GM21447 (cell line): ENCODE data around the gene MCF2L2.
A peak's percentile ranks its signal among the peaks of the same experiment; 100 is the strongest.
"Not testable (repeated sequence)": the region's sequence is repeated elsewhere in the genome, so short reads cannot be mapped to it uniquely, and the experiment has no call there.

Experiments
- ATAC-seq: cut with Tn5 transposase; IDR thresholded peaks from one replicate; pipeline ENCODE4 v1.9.1; 2021; ENCODE audit not compliant: unreplicated experiment

The MCF2L2 gene

DNA sequence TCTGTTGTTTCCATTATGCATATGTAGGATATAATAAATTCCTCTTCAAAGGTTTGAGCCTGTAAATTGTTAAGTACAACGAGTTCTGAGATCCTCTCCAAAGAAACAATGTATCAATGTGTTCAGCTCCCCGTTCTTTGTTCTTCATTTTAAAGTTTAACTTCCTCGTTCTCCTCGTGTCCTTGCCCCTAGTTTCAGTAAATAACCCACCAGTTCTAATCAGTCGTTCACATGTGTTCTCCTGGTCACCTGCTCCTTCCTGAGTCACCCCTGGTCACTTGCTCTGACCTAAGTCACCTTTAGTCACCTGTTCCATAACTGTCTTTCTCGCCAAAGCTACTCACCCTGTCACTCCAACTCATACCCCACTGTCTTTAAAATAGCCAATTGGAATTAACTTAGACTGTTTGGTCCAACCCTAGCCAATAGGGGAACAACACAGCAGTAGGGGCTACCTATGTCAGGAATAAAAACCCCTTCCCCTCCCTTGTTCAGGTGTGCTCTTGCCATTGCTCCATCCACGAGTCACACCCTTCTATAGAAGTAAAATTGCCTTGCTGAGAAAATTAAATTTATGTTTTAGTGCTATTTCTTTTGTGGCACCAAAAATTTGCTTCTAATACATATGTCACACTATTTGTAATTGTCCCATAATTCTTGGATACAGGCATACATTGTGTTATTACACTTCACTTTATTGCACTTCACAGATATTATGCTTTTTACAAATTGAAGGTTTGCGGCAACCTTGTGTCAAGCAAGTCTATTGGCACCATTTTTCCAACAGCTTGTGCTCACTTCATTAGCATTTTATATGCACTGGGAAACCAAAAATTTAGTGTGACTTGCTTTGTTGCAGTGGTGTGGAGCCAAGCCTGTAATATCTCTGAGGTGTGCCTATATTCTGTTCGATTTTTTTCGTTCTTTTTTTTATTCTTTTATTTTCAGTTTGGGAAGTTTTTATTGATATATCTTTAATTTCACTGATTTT is 15.3 kb upstream of the MCF2L2 start:
- ATAC-seq = no peak

- no peak for ATAC-seq
Observed at GRCh38 chr3:183442994-183443393, 14.6 kb upstream of the MCF2L2 start.

DNA sequence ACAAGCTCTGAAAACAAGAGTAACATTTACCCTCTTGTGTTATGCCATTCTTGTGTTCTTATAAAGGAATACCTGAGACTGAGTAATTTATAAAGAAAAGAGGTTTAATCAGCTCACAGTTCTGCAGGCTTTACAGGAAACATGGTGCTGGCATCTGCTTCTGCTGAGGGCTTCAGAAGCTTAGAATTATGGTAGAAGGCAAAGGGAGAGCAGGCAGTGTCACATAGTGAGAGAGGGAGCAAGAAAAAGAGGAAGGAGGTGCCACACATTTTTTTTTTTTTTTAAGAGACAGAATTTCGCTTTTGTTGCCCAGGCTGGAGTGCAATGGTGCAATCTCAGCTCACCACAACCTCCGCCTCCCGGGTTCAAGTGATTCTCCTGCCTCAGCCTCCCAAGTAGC is 12.1 kb upstream of the MCF2L2 start:
- not testable (repeated sequence) for ATAC-seq

DNA sequence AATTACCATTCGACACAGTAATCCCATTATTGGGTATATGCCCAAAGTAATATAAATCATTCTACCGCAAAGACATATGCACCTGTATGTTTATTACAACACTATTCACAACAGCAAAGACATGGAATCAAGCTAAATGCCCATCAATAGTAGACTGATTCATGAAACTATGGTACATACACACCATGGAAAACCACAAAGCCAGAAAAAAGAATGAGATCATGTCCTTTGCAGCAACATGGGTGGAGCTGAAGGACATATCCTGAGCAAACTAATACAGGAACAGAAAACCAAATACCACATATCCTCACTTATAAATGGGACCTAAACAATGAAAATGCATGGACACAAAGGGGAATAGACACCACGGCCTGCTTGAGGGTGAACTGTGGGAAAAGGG is 11.1 kb upstream of the MCF2L2 start:
- no peak for ATAC-seq

DNA sequence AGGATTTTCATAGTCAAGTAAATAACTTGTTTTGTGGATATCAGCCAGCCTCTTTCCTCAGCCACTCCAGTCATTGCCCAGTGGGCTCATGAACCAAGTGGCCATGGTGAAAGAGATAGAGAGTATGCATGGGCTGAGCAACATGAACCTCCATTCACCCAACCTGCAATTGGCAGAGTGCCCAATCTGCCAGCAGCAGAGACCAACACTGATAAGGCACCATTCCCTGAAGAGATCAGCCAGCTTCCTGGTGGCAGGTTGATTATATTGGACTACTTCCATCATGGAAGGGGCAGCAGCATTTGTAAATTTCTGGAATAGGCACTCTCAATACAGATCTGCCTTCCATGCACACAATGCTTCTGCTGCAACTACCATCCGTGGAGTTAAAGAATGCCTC is 10.3 kb upstream of the MCF2L2 start:
- ATAC-seq = no peak

- ATAC-seq = no peak
Observed at GRCh38 chr3:183437666-183438564, 9.5 kb upstream of the MCF2L2 start.

GRCh38 chr3:183437061-183437460 is 8.6 kb upstream of the MCF2L2 start:
- no peak for ATAC-seq

DNA sequence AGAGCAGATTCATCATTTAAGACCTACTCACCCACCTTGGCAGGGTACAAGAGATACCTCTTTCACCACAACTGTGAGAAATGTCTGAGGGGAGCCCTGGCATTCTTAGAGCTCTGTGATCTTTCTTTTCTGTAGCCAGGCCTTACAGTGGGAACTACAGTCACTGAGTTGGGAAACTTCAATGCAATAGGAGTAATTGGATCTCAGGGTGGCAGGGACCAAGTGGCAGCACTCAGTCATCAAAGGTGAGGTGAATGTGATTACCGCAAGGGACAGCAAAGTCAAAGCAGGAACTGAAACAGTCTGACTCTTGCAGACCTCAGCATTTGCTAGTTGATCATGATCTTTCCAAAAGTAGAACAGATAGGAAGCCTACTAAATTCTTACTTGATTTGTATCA is 7.2 kb upstream of the MCF2L2 start:
- peak; percentile 92 for ATAC-seq

GRCh38 chr3:183434992-183435391 is 6.6 kb upstream of the MCF2L2 start:
- ATAC-seq = no peak

DNA sequence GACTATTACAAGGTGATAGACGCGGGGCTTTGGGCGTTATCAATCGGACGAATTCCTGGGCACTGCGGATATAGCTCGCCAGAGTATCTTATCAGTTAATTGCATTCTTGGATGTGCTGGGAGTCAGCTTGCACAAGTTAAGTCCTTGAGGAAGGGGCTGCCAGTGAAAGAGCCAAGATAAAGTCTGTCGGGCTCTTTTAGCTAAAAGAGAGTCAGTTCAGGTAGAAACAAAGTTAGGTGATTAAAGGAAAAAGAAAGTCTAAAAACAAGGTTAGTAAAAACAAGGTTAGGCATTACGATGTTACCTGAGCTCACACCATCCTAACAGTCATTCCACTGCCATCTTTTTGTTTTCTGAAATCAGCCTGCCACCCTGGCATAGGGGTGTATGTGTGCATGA is 6.1 kb upstream of the MCF2L2 start:
- no peak for ATAC-seq

DNA sequence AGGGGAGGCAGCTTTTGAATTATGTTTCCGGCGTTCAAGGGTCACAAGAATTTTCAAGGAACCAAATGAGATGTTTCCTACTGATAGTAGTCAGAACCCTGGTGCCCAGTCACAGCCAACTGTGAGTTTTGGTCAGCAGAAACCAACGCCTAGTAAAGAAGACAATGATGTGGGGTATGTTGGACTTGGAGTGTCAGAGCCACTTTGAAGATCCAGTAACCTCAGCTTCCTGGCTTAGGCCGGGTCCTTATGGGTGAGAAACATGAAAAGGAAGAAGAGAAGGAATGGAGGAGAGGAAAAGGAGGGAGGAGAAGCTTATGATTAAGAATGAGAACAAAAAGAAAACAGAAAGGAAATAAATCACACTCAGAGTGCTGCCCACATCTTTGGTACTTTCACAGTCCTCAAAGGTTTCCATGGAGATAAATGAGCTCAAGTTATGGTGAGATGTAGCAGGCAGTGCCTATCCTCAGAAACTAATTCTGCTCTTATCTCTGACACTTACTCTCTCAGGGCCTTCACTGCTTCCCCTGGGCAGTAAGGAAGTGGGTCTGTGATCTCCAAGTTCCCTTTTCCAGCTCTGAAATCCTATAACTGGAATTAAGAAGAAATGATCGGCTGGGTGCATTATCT is 2.0 kb upstream of the MCF2L2 start:
- no peak for ATAC-seq

DNA sequence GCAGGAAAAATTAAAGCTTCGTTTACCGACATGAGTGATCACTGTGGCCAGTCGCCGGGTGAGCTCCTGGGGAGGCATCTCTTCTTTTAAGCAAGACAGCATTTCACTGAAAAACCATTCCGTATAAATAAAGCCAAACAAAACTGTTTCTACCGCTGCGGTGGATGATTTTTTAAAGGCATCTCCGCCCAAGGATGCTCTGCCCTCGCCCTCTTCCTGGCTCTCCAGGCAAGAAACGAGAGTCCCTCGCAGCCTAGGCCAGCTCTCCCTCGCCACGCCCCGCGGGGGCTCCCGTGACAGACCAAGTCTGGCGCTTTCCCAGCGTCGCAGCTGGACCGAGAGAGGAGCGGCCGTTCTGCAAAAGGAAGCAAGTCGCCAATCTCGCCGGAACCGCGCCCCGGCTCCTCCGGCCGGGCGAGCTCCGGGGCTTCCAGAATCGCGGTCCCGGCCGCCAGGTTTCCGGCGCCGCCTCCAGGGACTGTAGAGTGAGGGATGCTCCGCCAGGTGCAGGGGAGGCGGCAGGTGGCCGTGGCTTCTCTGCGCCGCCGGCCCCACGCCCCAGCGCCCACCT is 458 bp downstream of the MCF2L2 start:
- ATAC-seq = peak; percentile 45

DNA sequence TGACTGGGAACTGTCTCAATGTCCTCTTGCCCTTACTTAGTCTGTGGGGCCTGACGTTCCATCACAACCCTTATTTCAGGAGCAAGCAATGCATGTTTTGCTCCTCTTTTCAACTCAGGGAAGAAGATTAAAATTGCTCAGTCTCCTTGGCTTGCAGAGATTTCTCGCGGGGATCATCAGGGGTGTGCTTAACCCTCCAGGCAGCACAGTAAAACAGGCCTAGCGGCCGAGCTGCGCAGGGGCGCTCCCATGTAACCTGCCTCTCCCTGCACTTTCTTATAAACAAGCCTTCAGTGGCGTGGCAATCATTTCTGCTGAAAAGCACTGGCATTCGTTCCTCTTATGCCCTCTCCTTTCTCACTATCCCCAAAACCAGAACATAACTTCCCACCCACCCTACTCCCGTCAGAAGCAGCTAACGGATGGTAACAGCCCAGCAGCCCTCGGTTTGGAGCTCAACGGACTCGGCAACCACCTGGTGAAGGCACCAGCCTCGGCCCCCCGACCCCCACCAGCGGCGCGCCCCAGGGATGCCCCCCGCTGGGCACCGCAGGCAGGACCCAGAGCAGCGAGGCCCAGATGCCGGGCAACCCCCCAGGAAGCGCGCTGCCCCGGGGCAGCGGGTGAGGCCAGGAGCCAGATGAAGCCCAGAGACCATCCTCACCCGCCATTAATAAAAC is 1.1 kb downstream of the MCF2L2 start:
- ATAC-seq = no peak

DNA sequence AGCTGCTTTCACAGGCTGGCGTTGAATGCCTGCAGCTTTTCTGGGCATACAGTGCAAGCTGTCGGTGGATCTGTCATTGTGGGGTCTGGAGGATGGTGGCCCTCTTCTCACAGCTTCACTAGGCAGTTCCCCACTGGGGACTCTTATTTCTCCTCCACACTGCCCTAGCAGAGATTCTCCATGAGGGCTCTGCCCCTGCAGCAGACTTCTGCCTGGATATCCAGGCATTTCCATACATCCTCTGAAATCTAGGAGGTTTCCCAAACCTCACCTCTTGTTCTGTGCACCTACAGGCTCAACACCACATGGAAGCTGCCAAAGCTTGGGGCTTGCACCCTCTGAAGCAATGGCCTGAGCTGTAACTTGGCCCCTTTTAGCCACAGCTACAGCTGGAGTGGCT is 9.6 kb downstream of the MCF2L2 start:
- ATAC-seq = not testable (repeated sequence)

DNA sequence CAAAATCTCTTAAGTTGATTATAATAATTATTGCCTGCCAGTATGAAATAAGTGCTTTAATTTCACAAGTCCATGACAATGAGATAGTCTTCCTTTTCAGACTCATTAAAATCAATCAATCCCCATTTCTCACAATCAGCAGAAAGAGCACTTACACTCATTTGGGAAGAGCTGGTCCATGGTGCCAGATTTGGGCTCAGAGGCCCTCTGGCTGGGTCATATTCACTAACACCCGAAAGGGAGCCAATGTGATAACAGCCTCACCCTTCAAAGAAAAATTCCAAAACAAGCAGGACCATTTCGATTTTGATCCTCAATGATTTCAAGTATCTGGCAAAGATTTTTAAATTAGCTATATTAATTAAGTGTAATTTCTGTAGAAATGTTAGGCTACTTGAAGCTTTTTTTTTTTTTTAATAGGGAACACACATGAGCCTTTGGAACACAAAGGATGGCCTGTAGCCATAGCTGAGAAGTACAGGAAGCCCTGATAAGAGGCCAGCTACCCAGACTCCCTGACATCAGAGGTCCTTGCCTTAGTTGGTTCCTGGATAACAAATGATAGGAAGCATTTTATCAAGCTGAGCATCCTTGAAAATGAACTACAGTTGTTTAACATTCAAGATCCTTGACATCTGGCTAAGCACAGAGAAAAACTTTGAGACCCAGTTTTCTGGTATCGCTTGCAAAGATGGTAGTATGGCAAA is 17.1 kb downstream of the MCF2L2 start:
- no peak for ATAC-seq

GRCh38 chr3:183410759-183411158 is 17.7 kb downstream of the MCF2L2 start:
- no peak for ATAC-seq

DNA sequence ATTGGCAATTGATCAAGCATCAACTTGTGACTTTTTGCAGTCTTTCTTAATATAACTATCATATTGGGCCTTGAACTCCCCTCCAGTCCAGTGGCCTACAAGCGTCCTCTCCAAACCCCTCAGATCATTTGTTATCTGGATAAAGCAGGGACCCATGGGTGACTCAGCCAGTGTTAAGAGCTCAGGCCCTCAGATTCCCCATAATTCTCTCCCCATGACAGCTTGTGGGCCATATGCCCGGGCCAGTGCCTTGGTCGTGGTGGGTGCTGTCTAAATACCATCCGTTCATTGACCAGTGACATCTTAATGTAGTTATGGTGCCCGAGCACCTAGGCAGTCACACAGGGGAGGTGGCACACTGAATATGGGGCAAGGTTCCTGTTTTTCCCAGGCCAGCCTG is 18.1 kb downstream of the MCF2L2 start:
- no peak for ATAC-seq

DNA sequence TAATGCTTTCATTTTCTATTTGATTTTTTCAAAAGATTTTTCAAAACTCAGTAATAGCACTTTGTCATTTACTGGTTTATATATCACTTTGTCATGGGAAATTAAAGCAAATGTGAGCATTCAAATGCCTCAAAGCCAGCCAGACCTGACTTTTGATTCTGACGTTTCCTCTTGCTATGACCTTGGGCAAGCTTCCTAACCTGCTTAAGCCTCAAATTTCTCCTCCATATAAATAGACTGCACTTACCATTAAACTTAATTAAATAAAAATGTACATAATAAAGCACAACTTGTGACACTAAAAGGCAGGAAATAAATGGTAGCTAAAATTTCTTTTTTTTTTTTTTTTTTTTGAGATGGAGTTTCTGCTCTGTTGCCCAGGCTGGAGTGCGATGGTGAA is 19.2 kb downstream of the MCF2L2 start:
- ATAC-seq = no peak

- no peak for ATAC-seq
Observed at GRCh38 chr3:183401678-183402077, 26.7 kb downstream of the MCF2L2 start.

DNA sequence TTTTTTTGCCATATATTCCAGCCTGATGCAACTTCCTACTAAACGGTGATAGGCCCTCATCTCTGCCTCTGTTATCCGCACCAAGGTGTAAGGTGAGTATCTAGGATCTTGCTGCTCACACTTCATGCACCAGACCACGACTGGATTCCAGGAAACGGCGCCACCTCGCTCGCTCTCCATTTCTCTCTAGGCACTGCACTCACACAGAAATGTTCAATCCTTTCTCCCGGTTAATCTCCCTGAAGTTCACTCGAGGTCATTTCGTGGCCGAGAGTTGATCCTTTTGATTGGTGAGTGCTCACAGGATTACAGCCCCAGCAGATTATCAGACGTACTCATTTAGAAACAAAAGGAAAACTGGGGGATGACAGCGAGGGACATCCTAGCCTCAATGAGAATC is 28.1 kb downstream of the MCF2L2 start:
- ATAC-seq = no peak
